Measurements from ENCODE around the gene MYBPH.

The MYBPH gene

DNA sequence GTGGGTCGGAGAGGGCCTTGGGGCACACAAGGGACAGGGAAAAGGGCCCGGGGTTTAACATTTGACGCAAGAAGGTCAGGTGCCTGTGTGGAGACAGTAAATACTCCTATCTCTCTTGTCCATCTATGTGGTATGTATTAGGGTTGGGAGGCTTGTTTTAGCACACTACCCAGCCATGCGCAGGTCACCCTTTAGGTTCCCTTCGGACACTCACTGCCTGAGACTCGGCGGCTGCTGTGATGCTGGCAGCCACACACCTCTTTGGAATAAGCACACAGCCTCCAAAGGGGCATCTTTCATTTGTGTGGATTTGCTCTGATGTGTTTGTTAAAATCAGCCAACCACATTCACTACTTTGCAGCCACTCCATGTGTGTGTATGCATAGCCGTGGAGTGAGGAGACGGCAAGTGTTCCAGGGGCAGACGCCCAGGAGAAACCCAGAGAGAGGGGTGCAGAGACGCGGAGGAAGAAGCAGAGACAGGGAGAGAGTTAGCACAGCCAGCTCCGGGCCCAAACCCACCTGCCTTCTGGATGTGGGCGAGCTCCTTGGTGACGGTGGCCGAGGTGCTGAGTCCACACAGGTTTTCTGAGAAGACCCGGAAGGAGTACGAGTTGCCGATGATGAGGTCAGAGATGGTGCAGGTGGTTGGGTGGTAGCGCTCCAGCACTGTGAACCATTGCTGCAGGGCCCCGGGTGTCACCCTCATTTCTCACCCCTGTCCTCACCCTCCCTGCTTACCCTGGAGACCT lies 5.7 kb downstream of the MYBPH start:
- TF ChIP-seq, protein P1, sequence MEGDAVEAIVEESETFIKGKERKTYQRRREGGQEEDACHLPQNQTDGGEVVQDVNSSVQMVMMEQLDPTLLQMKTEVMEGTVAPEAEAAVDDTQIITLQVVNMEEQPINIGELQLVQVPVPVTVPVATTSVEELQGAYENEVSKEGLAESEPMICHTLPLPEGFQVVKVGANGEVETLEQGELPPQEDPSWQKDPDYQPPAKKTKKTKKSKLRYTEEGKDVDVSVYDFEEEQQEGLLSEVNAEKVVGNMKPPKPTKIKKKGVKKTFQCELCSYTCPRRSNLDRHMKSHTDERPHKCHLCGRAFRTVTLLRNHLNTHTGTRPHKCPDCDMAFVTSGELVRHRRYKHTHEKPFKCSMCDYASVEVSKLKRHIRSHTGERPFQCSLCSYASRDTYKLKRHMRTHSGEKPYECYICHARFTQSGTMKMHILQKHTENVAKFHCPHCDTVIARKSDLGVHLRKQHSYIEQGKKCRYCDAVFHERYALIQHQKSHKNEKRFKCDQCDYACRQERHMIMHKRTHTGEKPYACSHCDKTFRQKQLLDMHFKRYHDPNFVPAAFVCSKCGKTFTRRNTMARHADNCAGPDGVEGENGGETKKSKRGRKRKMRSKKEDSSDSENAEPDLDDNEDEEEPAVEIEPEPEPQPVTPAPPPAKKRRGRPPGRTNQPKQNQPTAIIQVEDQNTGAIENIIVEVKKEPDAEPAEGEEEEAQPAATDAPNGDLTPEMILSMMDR (IDR thresholded peaks at IDR 0.05; ENCODE audit: low read depth, low read length): no peak
- H3K4me3 ChIP-seq (ENCODE audit: low read depth, low read length): no peak overlapping the region

DNA sequence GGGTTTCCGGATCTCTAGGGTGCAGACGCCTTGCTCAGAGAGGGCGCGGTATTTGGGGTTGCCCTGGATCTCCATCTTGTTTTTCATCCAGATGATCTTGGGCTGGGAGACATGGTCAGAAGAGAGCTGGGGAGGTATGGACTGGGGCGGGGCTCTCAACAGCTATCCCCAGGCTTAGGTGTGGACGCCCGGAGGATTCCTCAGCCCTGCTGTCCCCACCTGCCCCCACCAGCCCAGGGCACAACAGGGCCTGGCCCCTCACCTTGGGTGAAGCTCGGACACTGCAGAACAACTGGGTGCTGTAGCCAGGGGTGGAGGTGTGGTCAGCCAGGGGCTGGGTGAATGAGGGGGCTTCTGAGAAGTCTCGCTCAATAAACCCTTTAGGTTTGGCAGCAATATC lies 6.6 kb downstream of the MYBPH start:
- H3K4me3 ChIP-seq (ENCODE audit: low read depth, low read length): no peak overlapping the region
- TF ChIP-seq, protein P1 (IDR thresholded peaks at IDR 0.05; ENCODE audit: low read depth, low read length): no peak

DNA sequence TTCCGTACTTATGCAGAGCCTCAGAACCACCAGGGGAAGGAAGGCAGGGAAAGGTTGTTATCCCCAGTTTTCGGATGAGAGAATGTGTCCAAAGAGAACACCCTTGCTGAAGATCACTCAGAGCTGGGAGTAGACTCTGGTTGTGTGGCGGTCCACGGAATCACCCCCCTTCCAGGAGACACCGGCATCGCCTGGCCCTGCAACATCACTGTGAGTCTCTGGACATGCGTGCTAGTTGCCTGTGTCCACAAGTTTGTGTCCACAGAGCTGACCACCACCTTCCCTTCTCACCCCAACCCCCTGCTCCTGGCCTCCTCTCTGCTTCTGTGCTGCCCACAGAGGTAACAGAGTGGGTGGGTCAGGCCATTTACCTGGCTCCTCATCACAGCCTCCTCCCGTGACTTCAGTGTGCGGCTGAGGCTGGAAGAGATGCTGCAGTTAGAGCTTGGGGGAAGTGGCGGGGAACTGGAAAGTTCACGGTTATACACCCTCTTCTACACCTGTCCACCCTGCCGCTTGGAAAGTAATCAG lies 7.3 kb downstream of the MYBPH start:
- no peak overlapping the region for H3K4me3 ChIP-seq (ENCODE audit: low read depth, low read length)
- TF ChIP-seq, protein P1 (IDR thresholded peaks at IDR 0.05; ENCODE audit: low read depth, low read length): no peak

DNA sequence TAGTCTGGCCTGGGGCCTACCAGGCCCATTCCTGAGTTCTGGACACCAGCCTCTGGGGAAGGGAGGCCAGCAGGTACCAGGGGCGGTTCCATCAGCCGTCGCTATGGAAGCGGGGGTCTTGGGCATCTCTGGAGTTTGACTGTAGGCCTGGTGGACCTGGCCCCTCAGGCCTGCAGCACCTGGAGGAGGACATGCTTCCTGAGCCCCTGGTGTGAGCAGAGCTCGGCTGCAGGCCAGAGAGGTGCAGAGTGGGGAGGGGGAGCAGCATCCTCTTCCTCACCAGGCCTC lies 7.8 kb downstream of the MYBPH start:
- TF ChIP-seq, protein P1 (IDR thresholded peaks at IDR 0.05; ENCODE audit: low read depth, low read length): no peak
- no peak overlapping the region for H3K4me3 ChIP-seq (ENCODE audit: low read depth, low read length)

DNA sequence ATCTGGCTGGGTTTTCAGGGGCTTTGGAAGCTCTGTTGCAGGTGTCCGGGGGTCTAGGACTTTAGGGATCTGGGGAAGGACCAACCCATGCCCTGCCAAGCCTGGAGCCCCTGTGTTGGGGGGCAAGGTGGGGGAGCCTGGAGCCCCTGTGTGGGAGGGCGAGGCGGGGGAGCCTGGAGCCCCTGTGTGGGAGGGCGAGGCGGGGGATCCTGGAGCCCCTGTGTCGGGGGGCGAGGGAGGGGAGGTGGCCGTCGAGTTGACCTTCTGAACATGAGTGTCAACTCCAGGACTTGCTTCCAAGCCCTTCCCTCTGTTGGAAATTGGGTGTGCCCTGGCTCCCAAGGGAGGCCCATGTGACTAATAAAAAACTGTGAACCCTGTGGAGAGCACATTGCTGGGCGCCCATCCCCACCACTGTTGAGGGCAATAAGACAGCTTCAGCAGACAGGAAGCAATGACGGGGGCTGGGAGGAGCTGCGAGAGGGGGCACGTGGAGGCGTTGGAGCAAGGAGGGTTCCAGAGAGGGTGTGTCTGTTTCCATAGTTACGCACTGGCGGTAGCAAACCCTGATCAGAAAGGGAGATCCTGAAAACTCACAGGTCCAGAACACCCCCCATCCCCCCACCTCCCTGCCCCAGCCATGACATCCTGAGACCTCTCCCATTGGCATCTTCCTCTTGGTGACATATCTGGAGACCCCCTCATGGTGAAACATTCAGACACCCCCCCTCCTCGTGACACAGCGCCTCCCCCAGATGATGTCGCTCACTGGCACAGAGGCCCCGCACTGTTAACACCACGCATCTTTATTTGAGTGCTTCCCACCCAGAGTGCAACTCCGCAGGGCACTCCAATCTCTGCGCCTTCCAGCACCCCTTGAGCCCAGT lies 8.4 kb downstream of the MYBPH start:
- TF ChIP-seq, protein P1 (IDR thresholded peaks at IDR 0.05; ENCODE audit: low read depth, low read length): no peak
- H3K4me3 ChIP-seq (ENCODE audit: low read depth, low read length): no peak overlapping the region

DNA sequence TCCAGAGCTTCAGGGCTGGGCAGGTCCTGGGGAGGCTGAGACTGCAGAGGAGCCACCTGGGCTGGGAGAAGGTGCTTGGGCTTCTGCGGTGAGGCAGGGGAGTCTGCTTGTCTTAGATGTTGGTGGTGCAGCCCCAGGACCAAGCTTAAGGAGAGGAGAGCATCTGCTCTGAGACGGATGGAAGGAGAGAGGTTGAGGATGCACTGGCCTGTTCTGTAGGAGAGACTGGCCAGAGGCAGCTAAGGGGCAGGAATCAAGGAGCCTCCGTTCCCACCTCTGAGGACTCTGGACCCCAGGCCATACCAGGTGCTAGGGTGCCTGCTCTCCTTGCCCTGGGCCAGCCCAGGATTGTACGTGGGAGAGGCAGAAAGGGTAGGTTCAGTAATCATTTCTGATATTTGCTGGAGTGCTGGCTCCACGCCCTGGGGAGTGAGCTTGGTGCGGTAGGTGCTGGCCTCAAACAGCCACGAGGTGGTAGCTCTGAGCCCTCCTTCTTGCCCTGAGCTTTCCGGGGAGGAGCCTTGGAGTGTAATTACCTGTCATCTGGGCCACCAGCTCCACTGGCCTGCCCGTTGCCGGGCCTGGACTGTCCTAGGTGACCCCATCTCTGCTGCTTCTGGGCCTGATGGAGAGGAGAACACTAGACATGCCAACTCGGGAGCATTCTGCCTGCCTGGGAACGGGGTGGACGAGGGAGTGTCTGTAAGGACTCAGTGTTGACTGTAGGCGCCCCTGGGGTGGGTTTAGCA lies 9.3 kb downstream of the MYBPH start:
- TF ChIP-seq, protein P1 (IDR thresholded peaks at IDR 0.05; ENCODE audit: low read depth, low read length): no peak

More for the DNA sequence above, 9.3 kb downstream of the MYBPH start:
- H3K4me3 ChIP-seq (ENCODE audit: low read depth, low read length): no peak overlapping the region

Data from WI38 (cell line).